KOPT-K1 (cell line): ENCODE results near the gene ARSB.

Experiments
- H3K27ac ChIP-seq: fragments of 200-600 bp; sonication (generic); 2 replicates; pipeline ENCODE4 v1.5.1; 2016; ENCODE audit warnings: antibody characterized with exemption, mild to moderate bottlenecking, low read depth, low read length; ENCODE audit not compliant: poor library complexity, severe bottlenecking
- H3K36me3 ChIP-seq: fragments of 200-600 bp; sonication (generic); 2 replicates; pipeline ENCODE4 v1.5.1; 2017; ENCODE audit warnings: antibody characterized with exemption, mild to moderate bottlenecking, low read length, moderate library complexity; ENCODE audit not compliant: insufficient read depth
- H3K9me3 ChIP-seq: fragments of 200-600 bp; sonication (generic); 2 replicates; pipeline ENCODE4 v1.5.1; 2017; ENCODE audit warnings: antibody characterized with exemption, low read length, mild to moderate bottlenecking; ENCODE audit not compliant: insufficient read depth, poor library complexity, severe bottlenecking

ARSB gene

DNA sequence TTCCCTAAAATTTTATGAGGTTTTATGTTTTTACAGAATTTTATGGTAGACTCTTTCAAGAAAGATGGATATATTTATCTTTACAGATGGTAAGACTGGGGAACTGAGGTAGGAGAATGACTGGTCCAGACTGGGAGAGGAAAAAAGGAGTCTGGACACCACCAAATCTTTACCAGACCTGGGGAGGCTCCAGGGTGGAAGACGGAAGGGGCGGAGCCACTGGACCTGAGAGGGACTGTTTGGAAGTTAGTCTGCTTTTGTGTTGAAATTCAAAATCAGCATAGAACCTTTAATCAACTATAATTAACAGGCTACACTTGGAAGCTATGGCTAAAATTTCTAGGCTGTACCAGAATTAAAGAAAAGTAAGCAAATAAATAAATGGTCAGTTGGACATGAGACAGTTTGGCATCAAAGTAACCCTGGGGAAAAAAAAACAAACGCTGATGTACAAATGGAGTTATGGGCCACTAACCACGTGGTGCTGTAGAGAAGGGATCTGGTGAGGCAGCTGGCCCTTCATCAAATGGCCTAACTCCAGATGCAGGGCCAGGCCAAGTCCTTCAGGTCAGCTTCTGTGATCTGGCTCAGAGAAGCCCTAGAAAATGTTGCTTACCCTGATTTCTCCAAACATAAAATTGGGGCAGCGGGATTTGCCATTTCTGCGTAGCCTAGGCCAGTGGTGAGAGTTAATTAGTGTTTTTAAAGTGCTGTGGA lies 155.1 kb downstream of the ARSB start:
- H3K27ac ChIP-seq: no peak overlapping the region
- no peaks in the 10 kb centered on the region for H3K36me3 ChIP-seq
- H3K9me3 ChIP-seq: no peaks in the 10 kb centered on the region

DNA sequence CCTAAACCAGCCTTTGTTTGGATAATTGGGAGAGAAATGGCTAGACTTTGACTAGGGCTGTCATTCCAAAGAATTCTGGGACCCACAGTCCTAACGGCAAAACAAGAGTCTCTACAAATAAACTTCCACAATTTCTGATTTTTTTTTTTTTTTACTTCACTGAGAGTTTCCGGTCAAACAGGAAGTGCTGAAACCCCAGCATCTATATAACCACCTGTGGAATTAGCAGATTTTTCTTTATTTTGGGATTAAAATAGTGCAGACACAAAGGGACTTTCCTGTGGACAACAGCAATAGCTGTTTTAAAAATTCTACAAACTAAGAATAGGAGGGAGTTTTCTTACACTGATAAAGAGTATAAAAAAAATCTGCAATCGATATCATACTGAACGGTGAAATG lies 157.4 kb downstream of the ARSB start:
- H3K9me3 ChIP-seq: no peaks in the 10 kb centered on the region
- H3K36me3 ChIP-seq: no peaks in the 10 kb centered on the region
- H3K27ac ChIP-seq: no peak overlapping the region

DNA sequence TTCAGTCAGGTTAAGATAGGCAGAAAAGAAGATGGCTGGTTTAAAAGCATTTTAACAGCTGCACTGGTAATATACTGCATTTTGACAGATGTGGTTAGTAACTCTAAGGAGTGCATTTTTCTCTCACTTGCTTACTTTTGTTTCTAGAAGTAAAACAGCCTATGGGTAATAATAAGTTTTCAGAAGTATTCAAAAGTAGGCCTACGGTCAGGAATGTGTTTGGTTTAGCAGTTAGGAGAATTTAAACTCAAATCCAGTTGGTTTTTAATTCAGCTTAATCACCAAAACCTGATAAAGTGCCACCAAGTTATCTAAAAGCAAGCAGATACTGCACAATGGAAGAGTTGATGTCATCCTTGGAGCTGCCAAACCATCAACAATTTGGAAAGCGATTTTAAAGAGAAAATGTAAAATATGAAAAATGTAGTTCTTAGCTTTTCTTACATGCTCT lies 160.3 kb downstream of the ARSB start:
- Histone ChIP-seq H3K9me3 (no peaks in the 10 kb centered on the region), H3K27ac (no peak overlapping the region), H3K36me3 (no peaks in the 10 kb centered on the region)

DNA sequence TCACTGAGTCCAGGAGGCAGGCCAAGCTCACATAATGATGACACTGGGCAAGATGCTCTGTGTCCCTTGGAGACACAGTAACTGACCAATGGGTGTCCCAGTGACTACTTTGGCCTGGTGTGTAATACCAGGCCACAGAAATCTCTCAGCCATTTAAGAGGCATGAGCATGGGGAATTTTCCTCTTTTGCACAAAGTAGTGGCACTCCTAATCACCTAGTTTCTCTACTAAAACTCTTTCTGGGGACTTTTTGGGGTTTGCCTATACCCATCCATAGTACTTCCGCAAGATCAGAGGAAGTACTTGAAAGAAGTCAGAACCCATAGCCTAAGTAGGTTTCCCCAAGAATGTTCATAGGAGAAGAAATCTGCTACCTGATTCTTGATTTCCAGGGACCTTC lies 161.9 kb downstream of the ARSB start:
- no peaks in the 10 kb centered on the region for H3K36me3 ChIP-seq
- no peaks in the 10 kb centered on the region for H3K9me3 ChIP-seq

DNA sequence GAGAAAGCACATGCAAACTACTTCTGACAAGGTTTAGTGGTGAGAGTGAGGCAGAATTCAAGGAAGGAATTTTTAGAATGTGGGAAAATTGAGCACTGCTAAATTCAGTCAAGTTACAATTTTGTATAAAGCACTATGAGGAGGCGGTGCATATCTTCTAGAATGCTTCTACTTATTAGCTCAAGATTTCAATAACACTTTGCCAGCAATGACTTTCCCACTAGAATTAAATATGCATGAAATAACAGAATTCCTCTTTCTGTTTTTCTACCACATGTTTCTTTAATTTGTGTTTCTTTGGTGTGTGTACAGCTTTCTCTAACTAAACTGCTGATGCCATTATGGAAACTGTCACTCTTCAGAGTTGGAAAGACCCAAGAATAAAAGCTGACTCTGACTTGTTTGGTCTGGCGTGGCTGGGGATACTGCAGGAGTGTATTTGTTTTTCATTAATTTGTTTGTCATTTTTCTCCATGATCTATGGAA lies 163.5 kb downstream of the ARSB start:
- no peak overlapping the region for H3K27ac ChIP-seq
- peaks cover 5% of the 10 kb centered on the region; the same call in 1 of the 2 replicates for H3K36me3 ChIP-seq
- no peaks in the 10 kb centered on the region for H3K9me3 ChIP-seq

More for the DNA sequence above, 161.9 kb downstream of the ARSB start:
- no peak overlapping the region for H3K27ac ChIP-seq

DNA sequence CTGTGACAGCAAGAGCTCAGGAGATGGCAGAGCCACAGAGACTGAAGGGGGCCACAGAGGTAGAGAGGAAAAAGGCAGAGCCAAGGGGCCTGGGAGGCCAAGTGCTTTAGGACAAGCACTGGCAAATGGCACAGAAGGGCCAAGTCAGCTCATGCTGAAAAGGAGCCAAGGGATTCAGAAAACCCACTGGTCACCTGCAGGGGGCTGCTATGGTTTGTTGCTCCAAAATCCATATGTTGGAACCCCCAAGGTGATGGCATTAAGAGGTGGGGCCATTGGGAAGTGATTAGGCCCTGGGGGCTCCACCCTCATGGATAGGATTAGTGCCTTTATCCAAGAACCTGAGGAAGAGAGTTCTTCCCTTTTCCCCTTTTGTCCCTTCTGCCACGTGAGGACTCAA lies 165.4 kb downstream of the ARSB start:
- Histone ChIP-seq H3K9me3 (no peaks in the 10 kb centered on the region), H3K27ac (no peak overlapping the region), H3K36me3 (peaks cover 5% of the 10 kb centered on the region; the same call in 1 of the 2 replicates)

DNA sequence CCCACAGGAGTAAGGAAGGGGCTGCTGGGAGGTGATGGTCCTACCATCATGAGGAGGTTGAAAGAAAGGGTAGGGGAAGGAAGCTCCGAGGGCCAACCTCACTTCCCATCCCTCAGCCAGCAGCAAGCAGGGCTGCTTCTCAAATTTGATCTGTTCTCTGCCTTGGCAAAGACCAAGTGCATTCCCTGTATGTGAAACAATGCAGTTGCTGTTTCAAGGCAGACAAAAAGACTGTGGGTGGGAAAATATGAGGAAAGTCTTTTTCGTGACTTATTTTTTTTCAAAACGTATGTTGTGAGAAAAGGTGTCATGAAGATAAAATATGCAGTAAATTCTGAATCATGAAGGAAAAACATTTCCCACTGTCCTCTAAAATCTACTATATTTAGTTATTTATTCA lies 165.9 kb downstream of the ARSB start:
- H3K9me3 ChIP-seq: no peaks in the 10 kb centered on the region
- H3K27ac ChIP-seq: no peak overlapping the region
- peaks cover 5% of the 10 kb centered on the region; the same call in 1 of the 2 replicates for H3K36me3 ChIP-seq

DNA sequence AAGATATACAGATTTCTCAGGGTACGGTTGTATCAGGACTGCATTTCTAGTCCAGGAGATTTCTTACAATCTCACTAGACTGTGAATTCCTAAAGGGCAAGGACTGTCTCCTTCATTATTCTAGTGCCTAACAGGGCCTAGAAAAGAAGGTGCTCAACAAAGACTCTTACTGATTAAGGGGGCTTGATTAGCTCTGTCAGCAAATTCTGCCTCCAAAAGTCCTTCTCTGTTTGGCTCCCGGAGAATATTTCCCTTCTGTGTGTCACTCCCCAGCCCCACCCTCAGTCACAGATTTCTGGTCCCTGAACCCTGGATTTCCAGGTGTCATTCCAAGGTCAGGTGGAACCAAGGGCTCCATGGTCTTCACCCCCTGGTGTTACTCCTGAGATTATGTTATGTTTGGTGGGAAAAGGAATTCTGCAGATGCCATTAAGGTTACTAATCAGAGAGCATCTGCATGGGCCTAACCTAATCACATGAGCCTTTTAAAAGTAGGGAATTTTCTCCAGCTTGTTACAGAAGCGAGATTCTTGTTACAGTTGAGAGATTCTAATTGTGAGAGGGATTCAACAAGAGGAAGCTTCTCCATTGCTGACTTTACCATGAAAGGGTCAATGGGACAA lies 168.9 kb downstream of the ARSB start:
- no peak overlapping the region for H3K27ac ChIP-seq
- H3K36me3 ChIP-seq: peaks cover 5% of the 10 kb centered on the region; the same call in 1 of the 2 replicates
- H3K9me3 ChIP-seq: no peaks in the 10 kb centered on the region

DNA sequence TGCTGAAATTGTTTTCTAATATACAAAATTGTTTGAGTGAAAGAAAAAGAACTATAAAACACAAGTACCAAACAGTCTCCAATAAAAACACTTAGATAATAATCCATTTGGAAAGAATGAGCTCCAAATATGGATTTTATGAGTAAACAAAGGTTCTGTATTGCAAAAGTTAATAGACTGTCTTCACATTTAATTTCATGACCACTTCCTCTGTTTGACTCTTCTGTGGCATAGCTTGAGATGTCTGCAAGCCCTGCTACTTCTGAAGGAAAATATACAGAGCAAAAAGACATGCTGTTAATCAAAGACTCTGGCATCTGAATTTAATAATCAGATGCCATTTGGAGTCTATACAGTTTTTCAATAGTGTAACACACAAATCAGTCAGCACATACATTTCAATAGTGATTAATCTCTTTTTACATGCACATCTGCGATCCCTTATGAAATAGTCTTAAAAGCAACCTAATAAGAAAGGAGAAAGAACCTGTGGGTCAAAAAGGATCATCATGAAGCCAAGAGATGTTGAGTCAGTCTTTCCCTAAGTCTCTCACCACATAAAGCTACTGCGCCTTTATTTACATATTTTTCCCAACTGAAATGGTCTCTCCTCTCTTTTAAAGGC lies 171.1 kb downstream of the ARSB start:
- Histone ChIP-seq H3K27ac (no peak overlapping the region), H3K36me3 (peaks cover 5% of the 10 kb centered on the region; the same call in 1 of the 2 replicates), H3K9me3 (no peaks in the 10 kb centered on the region)

DNA sequence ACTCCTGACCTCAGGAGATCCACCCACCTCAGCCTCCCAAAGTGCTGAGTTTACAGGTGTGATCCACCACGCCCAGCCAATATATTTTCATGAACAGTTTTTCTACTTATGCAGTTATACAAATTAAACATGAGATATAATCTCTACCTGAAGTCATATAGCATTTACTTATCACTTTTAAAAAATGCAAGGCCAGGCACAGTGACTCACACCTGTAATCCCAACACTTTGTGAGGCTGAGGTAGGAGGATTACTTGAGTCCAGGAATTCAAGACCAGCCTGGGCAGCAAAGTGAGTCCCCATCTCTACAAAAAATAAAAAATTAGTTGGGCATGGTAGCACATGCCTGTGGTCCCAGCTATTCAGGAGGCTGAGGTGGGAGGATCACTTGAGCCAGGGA lies 171.8 kb downstream of the ARSB start:
- Histone ChIP-seq H3K36me3 (peaks cover 5% of the 10 kb centered on the region; the same call in 1 of the 2 replicates), H3K9me3 (no peaks in the 10 kb centered on the region), H3K27ac (no peak overlapping the region)

DNA sequence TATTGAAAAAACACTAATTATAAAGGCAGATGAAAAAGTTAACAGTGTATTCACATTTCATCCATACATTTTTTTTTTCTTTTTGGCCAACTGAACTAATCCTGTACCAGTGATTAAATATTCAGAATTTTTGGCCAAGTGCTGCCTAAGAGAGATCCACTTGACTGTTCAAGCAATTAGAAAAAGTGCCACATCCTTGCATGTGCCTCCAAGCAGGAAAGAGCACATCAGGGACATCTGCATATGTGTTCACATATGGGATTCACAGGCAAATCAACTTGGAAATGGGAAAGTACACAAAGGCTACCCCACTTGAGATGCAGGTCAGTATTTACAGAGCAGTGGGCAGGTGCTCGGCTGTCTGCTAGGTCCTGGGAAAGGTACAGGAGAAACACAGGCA lies 173.2 kb downstream of the ARSB start:
- peaks cover 2% of the 10 kb centered on the region; the same call in 1 of the 2 replicates for H3K36me3 ChIP-seq
- no peak overlapping the region for H3K27ac ChIP-seq
- H3K9me3 ChIP-seq: no peaks in the 10 kb centered on the region

DNA sequence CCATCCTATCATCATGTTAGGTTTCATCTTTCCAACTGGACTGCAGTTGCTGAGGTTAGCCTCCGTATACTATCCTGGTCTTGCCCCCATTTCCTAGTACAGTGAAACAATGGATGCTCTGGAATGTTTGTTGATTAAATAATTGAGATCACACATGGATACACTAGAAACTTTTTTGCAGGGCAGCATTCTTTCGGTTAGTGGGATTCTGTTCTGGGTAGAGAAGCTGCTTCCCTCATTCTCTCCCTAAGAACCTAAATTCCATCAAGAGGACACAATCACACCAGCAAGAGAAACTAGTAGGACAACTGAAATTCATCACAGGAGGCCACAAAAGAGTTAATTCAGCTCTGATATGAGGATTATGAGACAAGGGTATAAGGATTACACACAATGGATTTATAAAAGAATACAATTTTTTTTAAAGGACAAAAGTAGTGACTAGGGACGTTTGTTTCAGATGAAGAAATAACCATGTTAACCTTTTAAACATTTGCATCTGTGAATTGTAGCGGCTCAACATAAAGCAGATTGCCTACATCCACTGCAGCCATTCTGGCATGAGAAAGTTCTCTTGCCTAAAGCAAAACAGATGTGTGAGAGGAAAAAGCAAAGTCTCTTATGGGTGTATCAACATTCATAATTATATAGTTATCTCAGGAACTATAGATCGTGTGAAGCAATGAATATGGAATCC lies 173.8 kb downstream of the ARSB start:
- H3K9me3 ChIP-seq: no peaks in the 10 kb centered on the region
- H3K36me3 ChIP-seq: no peaks in the 10 kb centered on the region
- no peak overlapping the region for H3K27ac ChIP-seq

DNA sequence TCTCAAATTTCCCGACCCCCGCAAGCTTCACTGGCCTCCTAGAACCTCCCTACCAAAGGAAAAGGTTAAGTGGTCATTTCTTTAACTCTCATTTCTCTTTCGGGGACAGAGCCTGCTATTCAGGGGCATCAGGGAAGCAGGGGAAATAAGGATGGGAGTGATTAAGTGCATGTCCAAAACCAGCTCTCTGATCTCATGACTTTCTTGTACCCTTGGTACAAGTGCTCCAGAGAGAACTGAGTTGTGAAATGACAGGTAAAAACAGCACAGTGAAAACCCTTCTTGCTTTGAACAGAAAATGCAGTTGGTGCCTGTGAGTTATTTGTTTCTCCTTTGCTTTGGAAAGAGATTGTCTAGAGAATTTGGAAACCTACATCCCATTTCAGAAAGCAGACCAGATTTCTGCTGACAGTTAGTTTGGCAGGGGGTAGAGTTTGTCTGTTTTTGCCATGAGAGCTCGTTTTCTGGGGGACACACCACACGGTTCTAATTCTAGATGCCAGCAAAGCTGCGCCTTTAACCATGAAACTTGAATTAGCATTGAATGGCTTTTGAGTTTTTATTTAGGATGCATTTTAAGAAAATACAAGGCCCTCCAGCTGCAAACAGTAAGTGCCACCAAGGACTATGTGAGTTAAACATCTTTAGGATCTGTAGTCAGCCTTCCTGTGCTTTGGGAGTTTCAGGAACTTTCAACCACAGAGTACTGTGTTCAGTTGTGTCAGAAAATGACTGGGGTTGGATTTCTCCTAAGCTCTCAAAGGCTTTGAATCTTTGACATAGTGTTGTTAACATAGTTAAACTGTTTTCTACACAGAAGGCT lies 174.8 kb downstream of the ARSB start:
- no peaks in the 10 kb centered on the region for H3K9me3 ChIP-seq
- H3K36me3 ChIP-seq: no peaks in the 10 kb centered on the region
- no peak overlapping the region for H3K27ac ChIP-seq

DNA sequence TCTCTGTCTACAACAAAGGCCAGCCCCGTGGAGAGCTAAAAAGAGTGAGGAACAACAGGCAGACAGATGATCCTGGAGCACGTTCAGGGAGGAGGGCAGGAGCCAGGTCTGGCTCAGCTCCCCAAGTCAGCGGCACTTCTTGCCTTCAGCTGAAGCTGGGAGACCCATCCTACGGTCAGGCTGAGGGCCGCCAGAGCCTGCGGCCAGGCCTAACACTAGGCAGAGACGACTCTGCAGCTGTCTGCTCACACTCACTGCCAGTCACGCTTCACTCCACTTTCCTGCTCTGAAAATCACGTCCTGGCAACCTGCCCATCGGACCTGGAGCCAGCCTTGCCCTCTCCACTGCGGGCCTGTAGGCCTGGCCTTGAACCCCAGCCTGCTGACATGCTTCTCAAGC lies 175.7 kb downstream of the ARSB start:
- no peaks in the 10 kb centered on the region for H3K36me3 ChIP-seq
- no peaks in the 10 kb centered on the region for H3K9me3 ChIP-seq
- H3K27ac ChIP-seq: no peak overlapping the region
